ENCODE results near the gene DNAH10. TPM values are rescaled to one million over a fixed set of nuclear protein-coding genes. Genes with fewer than 3 reads are reported as not detected.
"Not testable (repeated sequence)": the region's sequence is repeated elsewhere in the genome, so short reads cannot be mapped to it uniquely, and the experiment has no call there.

DNAH10 gene
- total and polyA plus RNA-seq, 2 of the 4 experiments (the other 2 are of a cell fraction), result 0.18 to 0.22 TPM

GRCh38 chr12:123946516-123947505 is 184.7 kb downstream of the DNAH10 start:
- CTCF ChIA-PET; H3K4me2 ChIP-seq (ENCODE audit: low read depth, low read length); H3K27me3 ChIP-seq (ENCODE audit: control insufficient read depth, insufficient read depth, low read length); H3K23ac ChIP-seq (ENCODE audit: low read depth, low read length); H3K18ac ChIP-seq (ENCODE audit: low read depth, low read length); DNase-seq; POLR2A ChIA-PET (ENCODE audit: unreplicated experiment); H3K9me3 ChIP-seq (ENCODE audit: control insufficient read depth, insufficient read depth, low read length); H3K4me3 ChIP-seq (ENCODE audit: insufficient read depth, low read depth, low read length); in situ Hi-C loops (cut with MboI; ENCODE audit: low sequenced_read_pairs); H3K14ac ChIP-seq (replicated peaks; ENCODE audit: low read depth, low read length); H2BK15ac ChIP-seq (ENCODE audit: low read depth, low read length); H2BK120ac ChIP-seq (ENCODE audit: low read depth, low read length); H3K56ac ChIP-seq (ENCODE audit: extremely low read depth, insufficient read depth, low read length); dilution Hi-C loops (cut with HindIII; ENCODE audit: low sequenced_read_pairs, unreplicated experiment); H2BK5ac ChIP-seq (ENCODE audit: low read depth, low read length, poor library complexity, severe bottlenecking); H2AK5ac ChIP-seq (ENCODE audit: low read depth, low read length); H3K9ac ChIP-seq (ENCODE audit: low read depth, low read length); H2AFZ ChIP-seq (replicated peaks; ENCODE audit: low read length, poor library complexity); H2BK20ac ChIP-seq (ENCODE audit: low read depth, low read length); H4K8ac ChIP-seq (ENCODE audit: low read depth in 2 of 2, low read length in 2 of 2); H4K91ac ChIP-seq (ENCODE audit: insufficient read depth, low read depth, low read length); intact Hi-C loops (cut with micrococcal nuclease); H4K5ac ChIP-seq (ENCODE audit: low read depth, low read length); H3K27ac ChIP-seq (ENCODE audit: insufficient read depth, low read length); H4K20me1 ChIP-seq (ENCODE audit: insufficient read depth, low read length); H2AK9ac ChIP-seq (replicated peaks; ENCODE audit: low read depth, low read length, poor library complexity); ATAC-seq (ENCODE audit: low read depth); BruUV-seq (replicated peaks): not testable (repeated sequence)
- peaks cover 22% of the 10 kb centered on the region for H3K4me1 ChIP-seq (ENCODE audit: control insufficient read depth, insufficient read depth, low read length)
- no CpG with 5 or more reads among the region's 35 CpGs for WGBS, 2 experiments (ENCODE audit: extremely low coverage in 2 of 2, insufficient read length in 1 of 2)
- H3K9me1 ChIP-seq (ENCODE audit: insufficient read depth, low read length), result peaks cover 22% of the 10 kb centered on the region; the same call in 1 of the 2 replicates
- H3K79me1 ChIP-seq (ENCODE audit: low read depth in 1 of 2, low read length in 2 of 2), result peaks cover 24 to 66% of the 10 kb centered on the region in 2 experiments; a peak in 3 of 4 replicates
- H3K4ac ChIP-seq (ENCODE audit: low read depth, low read length), result 0 out of 2 replicates have a peak overlapping the region, but pooled peaks have one; percentile 7
- H3K36me3 ChIP-seq (ENCODE audit: control insufficient read depth, insufficient read depth, low read length), result peaks cover 25% of the 10 kb centered on the region

GRCh38 chr12:123947531-123947930 is 185.4 kb downstream of the DNAH10 start:
- H3K27ac ChIP-seq (ENCODE audit: insufficient read depth, low read length); H3K4me3 ChIP-seq (ENCODE audit: insufficient read depth, low read depth, low read length); H2BK15ac ChIP-seq (ENCODE audit: low read depth, low read length); H3K56ac ChIP-seq (ENCODE audit: extremely low read depth, insufficient read depth, low read length); H4K5ac ChIP-seq (ENCODE audit: low read depth, low read length); H4K91ac ChIP-seq (ENCODE audit: insufficient read depth, low read depth, low read length); in situ Hi-C loops (cut with MboI; ENCODE audit: low sequenced_read_pairs); H2BK5ac ChIP-seq (ENCODE audit: low read depth, low read length, poor library complexity, severe bottlenecking); BruUV-seq (replicated peaks); H4K8ac ChIP-seq (ENCODE audit: low read depth in 2 of 2, low read length in 2 of 2); H2AFZ ChIP-seq (replicated peaks; ENCODE audit: low read length, poor library complexity); CTCF ChIA-PET; dilution Hi-C loops (cut with HindIII; ENCODE audit: low sequenced_read_pairs, unreplicated experiment); H3K14ac ChIP-seq (replicated peaks; ENCODE audit: low read depth, low read length); H3K18ac ChIP-seq (ENCODE audit: low read depth, low read length); H2BK120ac ChIP-seq (ENCODE audit: low read depth, low read length); H3K9me3 ChIP-seq (ENCODE audit: control insufficient read depth, insufficient read depth, low read length); H3K9ac ChIP-seq (ENCODE audit: low read depth, low read length); POLR2A ChIA-PET (ENCODE audit: unreplicated experiment); H2AK5ac ChIP-seq (ENCODE audit: low read depth, low read length); H3K4me2 ChIP-seq (ENCODE audit: low read depth, low read length); ATAC-seq (ENCODE audit: low read depth); H2BK20ac ChIP-seq (ENCODE audit: low read depth, low read length); H2AK9ac ChIP-seq (replicated peaks; ENCODE audit: low read depth, low read length, poor library complexity); H3K27me3 ChIP-seq (ENCODE audit: control insufficient read depth, insufficient read depth, low read length); H3K23ac ChIP-seq (ENCODE audit: low read depth, low read length); intact Hi-C loops (cut with micrococcal nuclease); DNase-seq; H3K4ac ChIP-seq (ENCODE audit: low read depth, low read length): not testable (repeated sequence)
- 88% methylated on average over 1 of the region's 7 CpGs; no CpG with 5 or more reads in 1 of the 2 experiments for WGBS, 2 experiments (ENCODE audit: extremely low coverage in 2 of 2, insufficient read length in 1 of 2)
- Histone ChIP-seq H3K36me3 (ENCODE audit: control insufficient read depth, insufficient read depth, low read length) (peaks cover 22% of the 10 kb centered on the region), H3K79me1 (ENCODE audit: low read depth in 1 of 2, low read length in 2 of 2) (peaks cover 25 to 71% of the 10 kb centered on the region in 2 experiments; a peak in 3 of 4 replicates), H3K4me1 (ENCODE audit: control insufficient read depth, insufficient read depth, low read length) (peaks cover 25% of the 10 kb centered on the region), H4K20me1 (ENCODE audit: insufficient read depth, low read length) (peaks cover 10% of the 10 kb centered on the region), H3K9me1 (ENCODE audit: insufficient read depth, low read length) (peaks cover 22% of the 10 kb centered on the region; the same call in 1 of the 2 replicates)
